Stimulated activated naive CD8-positive, alpha-beta T cell treated with anti-CD3 and anti-CD28 coated beads, Interleukin-15, Interleukin-2, amounts not matched to agents 100 U/mL and 50 U/mL, for 24 hours (primary cell): ENCODE data around the gene TRA2B.

Experiments used
- ATAC-seq: fragments of 150-1000 bp; cut with Tn5 transposase; one replicate; pipeline ENCODE4 v1.10.0; 2021
- DNase-seq: peaks from one replicate; pipeline ENCODE4 v3.0.0; 2021

TRA2B gene

DNA sequence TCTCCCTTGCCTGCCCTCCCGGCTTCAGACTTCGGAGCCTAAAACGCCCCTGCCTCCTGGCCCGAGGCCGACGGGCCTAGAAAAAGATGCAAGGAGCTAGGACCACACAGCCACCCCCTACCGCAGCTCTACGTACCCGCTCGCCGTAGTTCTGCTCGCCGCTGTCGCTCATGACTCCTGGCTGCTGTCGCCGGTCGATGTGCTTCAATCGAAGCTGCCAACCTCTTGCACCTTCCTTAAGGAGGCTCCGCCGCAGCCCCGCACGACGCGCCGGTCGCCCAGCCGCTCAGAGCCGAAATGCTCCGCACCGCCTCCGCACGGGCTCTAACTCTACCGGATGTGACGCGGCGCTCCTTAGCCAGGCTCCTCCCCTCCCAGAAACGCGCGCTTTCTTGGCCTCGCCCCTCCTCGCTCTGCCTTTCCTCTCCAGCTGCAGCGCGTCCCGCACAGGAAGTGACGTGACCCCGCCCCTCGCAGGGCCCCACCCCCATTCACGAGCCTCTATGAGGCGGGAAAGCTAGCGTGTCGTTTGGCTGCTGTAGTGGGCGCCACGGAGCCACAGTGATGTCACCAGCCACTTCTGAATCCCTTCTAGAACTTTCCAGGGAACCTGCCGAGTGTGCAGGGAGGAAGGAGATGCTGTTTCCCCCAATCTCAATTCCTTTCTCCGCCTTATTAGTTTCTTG, at the start of gene TRA2B:
Gene TRA2B, minus strand, starts transcription at position 326 of the 686 bp plus-strand sequence. Its CDS starts 154 bp downstream, at position 172.
- ATAC-seq, result peak; percentile 93
- DNase-seq, result peak; percentile 99

DNA sequence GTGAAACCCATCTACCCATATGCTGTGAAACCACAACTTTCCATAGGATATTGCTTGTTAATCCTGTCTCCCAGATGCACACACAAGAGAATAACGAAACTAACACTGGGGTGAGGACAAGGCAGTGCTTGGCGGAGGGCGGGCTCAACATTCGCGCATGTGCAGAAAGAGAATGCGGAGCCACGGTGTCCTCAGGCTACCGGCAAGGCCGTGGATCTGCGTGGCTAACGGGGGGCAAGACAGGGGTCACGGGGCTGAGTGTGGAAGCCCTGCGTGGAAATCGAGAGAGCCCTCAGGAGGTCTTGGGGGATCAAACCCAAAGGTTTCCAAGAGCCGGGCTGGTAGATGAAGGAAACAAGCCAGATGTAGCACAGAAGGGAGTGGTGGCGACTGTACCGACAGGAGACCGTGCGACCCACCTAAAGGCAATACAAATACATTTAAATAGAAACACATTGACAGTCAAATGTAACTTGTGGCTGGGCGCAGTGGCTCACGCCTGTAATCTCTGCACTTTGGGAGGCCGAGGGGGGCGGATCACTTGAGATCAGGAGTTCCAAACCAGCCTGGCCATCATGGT, 48.5 kb upstream of the TRA2B start:
- ATAC-seq (no peak), DNase-seq (no peak)

GRCh38 chr3:185984203-185984602, 46.4 kb upstream of the TRA2B start:
- DNase-seq, result no peak
- ATAC-seq, result no peak

- ATAC-seq (peak; percentile 64), DNase-seq (peak; percentile 69)
These were observed 45.8 kb upstream of the TRA2B start for GRCh38 chr3:185983495-185984141.

DNA sequence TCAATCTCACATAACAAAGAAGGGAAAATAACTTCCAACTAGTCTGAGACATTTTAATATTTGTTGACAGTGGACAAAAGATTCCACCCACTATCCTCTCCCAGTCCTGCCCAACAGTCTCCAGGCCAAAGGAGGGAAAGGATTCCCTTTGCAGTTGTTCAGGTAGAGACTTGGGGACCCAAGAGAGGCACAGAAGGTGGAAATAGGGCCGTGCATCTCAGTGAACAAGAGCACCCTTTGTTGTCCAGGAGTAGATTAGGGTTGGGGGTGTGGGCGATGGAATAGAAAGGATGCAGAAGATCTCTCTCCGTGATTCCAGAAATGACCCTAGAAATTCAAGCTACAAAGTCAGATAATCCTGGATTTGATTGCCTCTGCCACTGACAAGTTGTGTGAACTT, 44.8 kb upstream of the TRA2B start:
- ATAC-seq (no peak), DNase-seq (no peak)

GRCh38 chr3:185981621-185982020, 43.8 kb upstream of the TRA2B start:
- DNase-seq, result no peak
- ATAC-seq, result no peak

GRCh38 chr3:185979721-185980121, 41.9 kb upstream of the TRA2B start:
- DNase-seq (no peak), ATAC-seq (no peak)

GRCh38 chr3:185978516-185978915, 40.7 kb upstream of the TRA2B start:
- ATAC-seq, result no peak

GRCh38 chr3:185977679-185978040, 39.8 kb upstream of the TRA2B start:
- DNase-seq (no peak), ATAC-seq (no peak)

More at GRCh38 chr3:185978516-185978915, 40.7 kb upstream of the TRA2B start:
- DNase-seq, result no peak

GRCh38 chr3:185976977-185977678, 39.3 kb upstream of the TRA2B start:
- DNase-seq, result peak; percentile 92

DNA sequence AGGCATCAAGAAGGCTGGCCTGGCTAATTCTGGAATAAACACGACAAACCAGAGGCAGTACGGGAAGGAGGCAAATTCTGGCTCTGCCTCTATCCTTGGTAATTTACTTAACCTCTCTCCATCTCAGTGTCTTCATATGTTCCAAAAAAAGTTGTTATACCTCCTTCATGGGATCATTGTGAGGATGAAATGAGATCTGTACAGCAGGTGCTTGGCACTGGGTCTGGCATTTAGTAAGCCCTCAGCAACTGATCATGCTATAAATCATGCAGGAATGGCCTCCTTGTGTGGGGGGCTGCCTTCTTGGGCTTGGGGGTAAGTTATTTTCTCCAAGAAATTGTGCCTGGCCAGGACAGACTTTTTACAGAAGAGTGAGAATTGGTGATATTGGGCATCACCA, 38.3 kb upstream of the TRA2B start:
- DNase-seq (no peak), ATAC-seq (no peak)

More at GRCh38 chr3:185976977-185977678, 39.3 kb upstream of the TRA2B start:
- ATAC-seq, result peak; percentile 88

DNA sequence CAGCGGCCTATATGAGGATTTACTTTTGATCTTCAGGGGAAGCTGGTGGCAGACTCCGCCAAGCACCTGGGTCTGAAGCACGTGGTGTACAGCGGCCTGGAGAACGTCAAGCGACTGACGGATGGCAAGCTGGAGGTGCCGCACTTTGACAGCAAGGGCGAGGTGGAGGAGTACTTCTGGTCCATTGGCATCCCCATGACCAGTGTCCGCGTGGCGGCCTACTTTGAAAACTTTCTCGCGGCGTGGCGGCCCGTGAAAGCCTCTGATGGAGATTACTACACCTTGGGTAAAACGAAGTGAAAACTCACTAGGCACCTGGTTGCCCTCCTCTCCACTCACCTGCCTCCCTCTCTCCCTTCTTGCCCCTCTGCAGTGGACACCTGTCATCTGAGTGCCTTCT, 33.8 kb upstream of the TRA2B start:
- DNase-seq, result no peak
- ATAC-seq, result no peak

- ATAC-seq, result no peak
These were observed 30.4 kb upstream of the TRA2B start for GRCh38 chr3:185968168-185968567.

DNA sequence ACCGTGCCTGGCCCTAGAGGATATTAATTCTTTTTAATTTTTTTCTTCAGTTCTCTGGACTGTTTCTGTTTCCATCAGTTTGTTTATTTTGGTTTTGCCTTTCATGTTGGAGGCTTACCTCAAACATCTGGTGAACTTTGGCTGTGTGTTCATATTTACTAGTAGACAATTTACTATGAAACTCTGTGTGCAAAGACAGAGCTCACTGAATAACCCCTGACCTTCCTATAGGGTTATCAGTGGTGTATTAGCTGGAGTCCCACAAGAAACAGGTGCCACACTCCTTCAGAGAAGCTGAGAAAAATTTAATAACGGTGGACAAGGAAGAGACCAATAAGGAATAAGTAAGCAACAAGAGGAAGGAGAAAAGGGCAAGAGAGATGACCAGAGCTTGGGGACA, 28.8 kb upstream of the TRA2B start:
- ATAC-seq (no peak), DNase-seq (no peak)

More at GRCh38 chr3:185968168-185968567, 30.4 kb upstream of the TRA2B start:
- no peak for DNase-seq

GRCh38 chr3:185965496-185965895, 27.7 kb upstream of the TRA2B start:
- ATAC-seq (no peak), DNase-seq (no peak)

GRCh38 chr3:185961675-185962232, 23.9 kb upstream of the TRA2B start:
- DNase-seq (peak; percentile 56), ATAC-seq (peak; percentile 88)

GRCh38 chr3:185960522-185961288, 22.9 kb upstream of the TRA2B start:
- ATAC-seq, result peak; percentile 44

GRCh38 chr3:185959609-185960521, 22.1 kb upstream of the TRA2B start:
- ATAC-seq (peak; percentile 25), DNase-seq (no peak)

More at GRCh38 chr3:185960522-185961288, 22.9 kb upstream of the TRA2B start:
- peak; percentile 28 for DNase-seq

DNA sequence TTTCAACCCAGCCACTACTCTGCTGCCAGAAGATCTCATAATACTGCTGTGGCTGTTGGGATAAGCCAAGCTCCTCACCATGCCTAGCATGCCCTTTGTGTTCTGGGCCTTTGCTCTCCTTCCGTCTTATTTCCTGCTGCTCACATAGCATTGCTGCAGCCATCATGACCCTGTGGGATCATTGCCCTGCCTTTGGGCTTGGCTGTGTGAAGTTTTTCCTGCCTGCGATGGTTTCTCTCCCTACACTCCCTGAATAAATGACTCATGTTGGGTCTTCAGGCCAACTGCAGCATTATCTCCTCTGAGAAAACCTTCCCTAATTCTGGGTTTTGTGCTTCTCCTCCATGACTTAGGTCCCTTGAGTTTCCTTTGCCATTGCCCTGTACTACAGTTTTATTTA, 20.8 kb upstream of the TRA2B start:
- ATAC-seq (no peak), DNase-seq (no peak)

GRCh38 chr3:185956244-185956643, 18.4 kb upstream of the TRA2B start:
- DNase-seq, result no peak
- no peak for ATAC-seq

DNA sequence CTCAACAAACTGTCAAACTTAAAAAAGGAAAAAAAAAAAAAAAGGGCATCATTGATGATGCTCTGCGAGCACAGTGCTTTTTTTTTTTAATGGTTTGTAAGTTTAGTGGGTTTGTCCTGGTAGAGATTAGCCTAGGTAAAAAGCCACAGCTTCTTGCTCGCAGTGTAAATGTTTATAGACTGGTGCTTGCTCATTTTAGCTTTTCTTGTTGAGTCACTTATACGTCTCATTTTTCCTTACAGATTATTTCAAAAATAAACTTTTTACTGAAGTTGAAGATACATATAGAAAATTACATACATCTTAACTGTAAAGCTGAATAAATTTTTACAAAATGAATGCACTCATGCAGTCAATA, 16.5 kb upstream of the TRA2B start:
- ATAC-seq, result no peak

More for the DNA sequence above, 16.5 kb upstream of the TRA2B start:
- no peak for DNase-seq
